HEK293T (cell line): ENCODE measurements around the gene TFAP2B.

Source experiments
- CTCF ChIA-PET: fragments of 350-600 bp; formaldehyde crosslinking; extraction: SDS; loops from one replicate; lab custom pipeline; 2021; ENCODE audit warnings: antibody characterized with exemption, inconsistent platforms; lab: Yijun Ruan, JAX
- POLR2A ChIA-PET: fragments of 350-600 bp; formaldehyde crosslinking; extraction: SDS; loops from one replicate; lab custom pipeline; 2020; ENCODE audit warnings: antibody characterized with exemption, inconsistent platforms; lab: Yijun Ruan, JAX
- DNase-seq: peaks from one replicate; pipeline ENCODE4 v3.0.0; 2012; ENCODE audit warnings: mixed read lengths; ENCODE audit errors: extremely low spot score
- ARNT ChIP-seq: fragments of 450-650 bp; IDR thresholded peaks from 2 replicates; pipeline ENCODE4 v1.6.1; 2017; ENCODE audit warnings: mild to moderate bottlenecking
- BHLHE40 ChIP-seq: fragments of 450-650 bp; IDR thresholded peaks from 2 replicates; pipeline ENCODE4 v1.6.1; 2016; ENCODE audit warnings: mild to moderate bottlenecking, moderate library complexity, borderline replicate concordance
- CTBP1 ChIP-seq: fragments of 450-650 bp; IDR thresholded peaks from 2 replicates; pipeline ENCODE4 v1.6.1; 2016; ENCODE audit warnings: borderline replicate concordance
- ELF4 ChIP-seq: fragments of 450-650 bp; IDR thresholded peaks from 2 replicates; pipeline ENCODE4 v1.6.1; 2017; ENCODE audit warnings: antibody characterized with exemption
- FOXA1 ChIP-seq: fragments of 450-650 bp; IDR thresholded peaks from 2 replicates; pipeline ENCODE4 v1.6.1; 2016; ENCODE audit warnings: mild to moderate bottlenecking
- FOXK2 ChIP-seq: fragments of 450-650 bp; IDR thresholded peaks from 2 replicates; pipeline ENCODE4 v1.6.1; 2016; ENCODE audit warnings: mild to moderate bottlenecking
- FOXM1 ChIP-seq: fragments of 450-650 bp; IDR thresholded peaks from 2 replicates; pipeline ENCODE4 v1.6.1; 2017; ENCODE audit warnings: mild to moderate bottlenecking, borderline replicate concordance
- HDGF ChIP-seq: fragments of 450-650 bp; IDR thresholded peaks from 2 replicates; pipeline ENCODE4 v1.6.1; 2017; ENCODE audit warnings: antibody characterized with exemption, borderline replicate concordance
- L3MBTL2 ChIP-seq: fragments of 450-650 bp; conservative IDR thresholded peaks from 2 replicates; pipeline ENCODE4 v1.6.1; 2016; ENCODE audit warnings: mild to moderate bottlenecking
- LEF1 ChIP-seq: fragments of 450-650 bp; IDR thresholded peaks from 2 replicates; pipeline ENCODE4 v1.6.1; 2017; ENCODE audit warnings: mild to moderate bottlenecking, borderline replicate concordance
- NFRKB ChIP-seq: fragments of 450-650 bp; IDR thresholded peaks from 2 replicates; pipeline ENCODE4 v1.6.1; 2016; ENCODE audit warnings: mild to moderate bottlenecking, moderate library complexity
- PKNOX1 ChIP-seq: fragments of 450-650 bp; IDR thresholded peaks from 2 replicates; pipeline ENCODE4 v1.6.1; 2016
- SP1 ChIP-seq: fragments of 450-650 bp; IDR thresholded peaks from 2 replicates; pipeline ENCODE4 v1.6.1; 2017
- SUZ12 ChIP-seq: fragments of 450-650 bp; IDR thresholded peaks from 2 replicates; pipeline ENCODE4 v1.6.1; 2016; ENCODE audit warnings: mild to moderate bottlenecking
- TARDBP ChIP-seq: fragments of 450-650 bp; IDR thresholded peaks from 2 replicates; pipeline ENCODE4 v1.6.1; 2016
- ZNF384 ChIP-seq: fragments of 450-650 bp; IDR thresholded peaks from 2 replicates; pipeline ENCODE4 v1.6.1; 2016

The TFAP2B gene

GRCh38 chr6:50847890-50848594 is 29.4 kb downstream of the TFAP2B start:
- DNase-seq: no peak
- TF ChIP-seq FOXK2 (no peak), SUZ12 (no peak), TARDBP (no peak), LEF1 (no peak), NFRKB (no peak), BHLHE40 (no peak), SP1 (no peak), L3MBTL2 (no peak), ZNF384 (no peak), FOXM1 (no peak)
- ChIA-PET POLR2A (no interaction called here), CTCF (no interaction called here)

GRCh38 chr6:50848989-50849795 is 30.5 kb downstream of the TFAP2B start:
- CTCF ChIA-PET: interaction anchor here (0.6 kb wide), 1 partner anchor 1308 kb away, joined by 6 read pairs; no protein-coding TSS in a partner anchor
- no peak for TF ChIP-seq SUZ12
- no peak for TF ChIP-seq ARNT
- no peak for TF ChIP-seq LEF1
- no peak for DNase-seq
- POLR2A ChIA-PET: no interaction called here

GRCh38 chr6:50849796-50850180 is 31.1 kb downstream of the TFAP2B start:
- TF ChIP-seq LEF1: no peak
- TF ChIP-seq ELF4: no peak
- TF ChIP-seq SP1: no peak
- TF ChIP-seq CTBP1: no peak
- TF ChIP-seq PKNOX1: no peak
- TF ChIP-seq L3MBTL2: no peak
- no peak for TF ChIP-seq FOXA1
- no peak for TF ChIP-seq SUZ12
- no peak for TF ChIP-seq NFRKB
- no peak for TF ChIP-seq ARNT
- TF ChIP-seq BHLHE40: no peak
- no peak for TF ChIP-seq FOXM1
- no peak for TF ChIP-seq FOXK2
- TF ChIP-seq HDGF: no peak
- no peak for TF ChIP-seq TARDBP
- TF ChIP-seq ZNF384: no peak
- ChIA-PET POLR2A (no interaction called here), CTCF (no interaction called here)
- no peak for DNase-seq

GRCh38 chr6:50850223-50851048 is 31.8 kb downstream of the TFAP2B start:
- POLR2A ChIA-PET: no interaction called here
- CTCF ChIA-PET: no interaction called here
- TF ChIP-seq FOXA1 (no peak), FOXK2 (no peak), TARDBP (no peak), L3MBTL2 (no peak), PKNOX1 (no peak), ZNF384 (no peak), BHLHE40 (no peak)
- no peak for DNase-seq

- no peak for DNase-seq
- CTCF ChIA-PET: no interaction called here
- no peak for TF ChIP-seq L3MBTL2
- no peak for TF ChIP-seq ELF4
- no peak for TF ChIP-seq SP1
- TF ChIP-seq ARNT: no peak
- TF ChIP-seq SUZ12: no peak
- no peak for TF ChIP-seq FOXA1
- no peak for TF ChIP-seq ZNF384
- no peak for TF ChIP-seq FOXK2
- no peak for TF ChIP-seq LEF1
- TF ChIP-seq CTBP1: no peak
- TF ChIP-seq PKNOX1: no peak
- POLR2A ChIA-PET: no interaction called here
These were observed 32.6 kb downstream of the TFAP2B start for GRCh38 chr6:50851049-50851845.
